Measurements from ENCODE around the gene MED8. TPM values are rescaled to one million over a fixed set of nuclear protein-coding genes. Genes with fewer than 3 reads are reported as not detected.
A peak's percentile ranks its signal among the peaks of the same experiment; 100 is the strongest.

MED8 gene
- total and polyA plus RNA-seq, 2 donors from 2014 or later, result 36.5 to 44.3 TPM

- H3K4me1 ChIP-seq (ENCODE audit: control insufficient read depth in 2 of 3, insufficient read depth in 2 of 3, low read depth in 1 of 3, low read length in 3 of 3), result no peaks in the 10 kb centered on the region
- no peak overlapping the region for H3K9ac ChIP-seq (ENCODE audit: low read length in 3 of 3)
- DNase-seq (peak in 1 of 5 donors; percentile 2), FAIRE-seq (no peak)
- no peak overlapping the region for H3K27ac ChIP-seq (ENCODE audit: low read depth in 2 of 2, low read length in 2 of 2)
- H3K36me3 ChIP-seq (ENCODE audit: control insufficient read depth in 2 of 3, insufficient read depth in 3 of 3, low read length in 3 of 3), result peaks cover 7 to 91% (median 69%) of the 10 kb centered on the region in 3 donors
- H3K27me3 ChIP-seq (ENCODE audit: control insufficient read depth, insufficient read depth, low read length), result no peaks in the 10 kb centered on the region
- no peaks in the 10 kb centered on the region for H3K9me3 ChIP-seq (ENCODE audit: control insufficient read depth in 2 of 3, insufficient read depth in 1 of 3, low read length in 3 of 3)
- H3K4me3 ChIP-seq (ENCODE audit: low read length in 3 of 3), result no peak overlapping the region
- intact Hi-C loops (cut with DNase I), result no loop called here
- no peak for TF ChIP-seq CTCF (IDR thresholded peaks at IDR 0.05; ENCODE audit: borderline replicate concordance, extremely low read depth, insufficient read depth)
These were observed 35.4 kb upstream of the MED8 start for GRCh38 chr1:43425045-43425444.

DNA sequence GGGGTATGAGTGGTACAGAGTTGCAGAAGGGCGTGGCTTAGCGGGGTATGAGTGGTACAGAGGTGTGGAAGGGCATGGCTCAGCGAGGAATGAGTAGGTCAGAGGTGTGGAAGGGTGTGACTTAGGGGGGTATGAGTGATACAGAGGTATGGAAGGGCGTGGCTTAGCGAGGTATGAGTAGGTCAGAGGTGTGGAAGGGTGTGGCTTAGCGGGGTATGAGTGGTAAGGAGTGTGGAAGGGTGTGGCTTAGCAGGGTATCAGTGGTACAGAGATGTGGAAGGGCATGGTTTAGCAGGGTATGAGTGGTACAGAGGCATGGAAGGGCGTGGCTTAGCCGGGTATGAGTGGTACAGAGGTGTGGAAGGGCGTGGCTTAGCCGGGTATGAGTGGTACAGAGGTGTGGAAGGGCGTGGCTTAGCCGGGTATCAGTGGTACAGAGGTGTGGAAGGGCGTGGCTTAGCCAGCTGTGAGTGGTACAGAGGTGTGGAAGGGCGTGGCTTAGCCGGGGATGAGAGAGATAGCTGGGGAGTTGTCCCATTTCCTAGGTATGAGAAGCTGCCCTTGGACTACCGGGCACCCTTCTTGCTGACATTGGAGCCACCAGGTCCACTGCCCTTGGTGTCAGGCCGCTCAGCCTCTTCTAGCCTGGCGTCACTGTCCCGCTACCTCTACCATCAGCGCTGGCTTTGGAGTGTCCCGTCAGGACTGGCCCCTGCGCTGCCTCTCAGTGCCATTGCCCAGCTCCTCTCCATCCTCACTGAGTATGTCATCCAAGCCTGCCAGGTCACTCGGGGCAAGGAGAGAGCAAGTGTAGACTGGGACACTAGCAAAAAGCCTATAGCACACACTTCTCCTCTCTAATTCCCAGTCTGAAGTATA is 34.3 kb upstream of the MED8 start:
- no peaks in the 10 kb centered on the region for H3K27me3 ChIP-seq (ENCODE audit: control insufficient read depth, insufficient read depth, low read length)
- TF ChIP-seq CTCF (IDR thresholded peaks at IDR 0.05; ENCODE audit: borderline replicate concordance, extremely low read depth, insufficient read depth), result no peak
- DNase-seq, result no peak
- no peaks in the 10 kb centered on the region for H3K4me1 ChIP-seq (ENCODE audit: control insufficient read depth in 2 of 3, insufficient read depth in 2 of 3, low read depth in 1 of 3, low read length in 3 of 3)
- H3K9ac ChIP-seq (ENCODE audit: low read length in 3 of 3), result no peak overlapping the region
- H3K4me3 ChIP-seq (ENCODE audit: low read length in 3 of 3), result no peak overlapping the region
- intact Hi-C loops (cut with DNase I), result no loop called here
- H3K36me3 ChIP-seq (ENCODE audit: control insufficient read depth in 2 of 3, insufficient read depth in 3 of 3, low read length in 3 of 3), result peaks cover 7 to 91% (median 68%) of the 10 kb centered on the region in 3 donors
- no peak overlapping the region for H3K27ac ChIP-seq (ENCODE audit: low read depth in 2 of 2, low read length in 2 of 2)
- no peak for FAIRE-seq
- H3K9me3 ChIP-seq (ENCODE audit: control insufficient read depth in 2 of 3, insufficient read depth in 1 of 3, low read length in 3 of 3), result no peaks in the 10 kb centered on the region

- no peak for TF ChIP-seq CTCF (IDR thresholded peaks at IDR 0.05; ENCODE audit: borderline replicate concordance, extremely low read depth, insufficient read depth)
- no peak for FAIRE-seq
- intact Hi-C loops (cut with DNase I), result no loop called here
These were observed 33.5 kb upstream of the MED8 start for GRCh38 chr1:43422995-43423671.

More at GRCh38 chr1:43422995-43423671, 33.5 kb upstream of the MED8 start:
- no peak for DNase-seq
- Histone ChIP-seq H3K36me3 (ENCODE audit: control insufficient read depth in 2 of 3, insufficient read depth in 3 of 3, low read length in 3 of 3) (peaks cover 5 to 90% (median 60%) of the 10 kb centered on the region in 3 donors), H3K9me3 (ENCODE audit: control insufficient read depth in 2 of 3, insufficient read depth in 1 of 3, low read length in 3 of 3) (no peaks in the 10 kb centered on the region), H3K27ac (ENCODE audit: low read depth in 2 of 2, low read length in 2 of 2) (no peak overlapping the region), H3K9ac (ENCODE audit: low read length in 3 of 3) (no peak overlapping the region), H3K4me1 (ENCODE audit: control insufficient read depth in 2 of 3, insufficient read depth in 2 of 3, low read depth in 1 of 3, low read length in 3 of 3) (no peaks in the 10 kb centered on the region), H3K4me3 (ENCODE audit: low read length in 3 of 3) (no peak overlapping the region), H3K27me3 (ENCODE audit: control insufficient read depth, insufficient read depth, low read length) (no peaks in the 10 kb centered on the region)
